ES-I3 (cell line): Measurements from ENCODE around the gene TUBB2A.
"Not testable (repeated sequence)": the region's sequence is repeated elsewhere in the genome, so short reads cannot be mapped to it uniquely, and the experiment has no call there.

Experiments
- H3K36me3 ChIP-seq: 2 replicates; pipeline ENCODE4 v1.6.1; 2013; ENCODE audit warnings: mild to moderate bottlenecking, low read length, control low read depth, moderate library complexity; ENCODE audit not compliant: insufficient read depth
- H3K4me1 ChIP-seq: 2 replicates; pipeline ENCODE4 v1.6.1; 2013; ENCODE audit warnings: mild to moderate bottlenecking, control low read depth, low read length; ENCODE audit not compliant: insufficient read depth
- H3K9ac ChIP-seq: 2 replicates; pipeline ENCODE4 v1.6.1; 2013; ENCODE audit warnings: low read depth, mild to moderate bottlenecking, low read length, moderate library complexity
- H3K9me3 ChIP-seq: 2 replicates; pipeline ENCODE4 v1.6.1; 2013; ENCODE audit warnings: mild to moderate bottlenecking, low read length, moderate library complexity; ENCODE audit not compliant: control insufficient read depth, insufficient read depth

Gene TUBB2A

GRCh38 chr6:3157131-3157933 is at the start of gene TUBB2A:
Gene TUBB2A, minus strand, starts transcription at chr6:3157544. Its CDS starts 81 bp downstream, at chr6:3157463.
- peak within 1 kb of the TSS; percentile 69 for H3K9ac ChIP-seq
- H3K36me3 ChIP-seq: peaks cover 17% of the 10 kb centered on the region
- H3K4me1 ChIP-seq: peaks cover 10% of the 10 kb centered on the region; the same call in 1 of the 2 replicates
- no peaks in the 10 kb centered on the region for H3K9me3 ChIP-seq

GRCh38 chr6:3206339-3207015 is 49.1 kb upstream of the TUBB2A start:
- no peak overlapping the region for H3K9ac ChIP-seq
- H3K4me1 ChIP-seq: peaks cover 19% of the 10 kb centered on the region
- no peaks in the 10 kb centered on the region for H3K9me3 ChIP-seq
- H3K36me3 ChIP-seq: no peaks in the 10 kb centered on the region

- Histone ChIP-seq H3K4me1 (peaks cover 19% of the 10 kb centered on the region), H3K9me3 (no peaks in the 10 kb centered on the region), H3K9ac (no peak overlapping the region), H3K36me3 (no peaks in the 10 kb centered on the region)
Observed at GRCh38 chr6:3205913-3206312, 48.6 kb upstream of the TUBB2A start.

- peaks cover 19% of the 10 kb centered on the region for H3K4me1 ChIP-seq
- no peaks in the 10 kb centered on the region for H3K36me3 ChIP-seq
- H3K9me3 ChIP-seq: no peaks in the 10 kb centered on the region
- H3K9ac ChIP-seq: no peak overlapping the region
Observed at GRCh38 chr6:3204921-3205320, 47.6 kb upstream of the TUBB2A start.

GRCh38 chr6:3202999-3203696 is 45.8 kb upstream of the TUBB2A start:
- Histone ChIP-seq H3K4me1 (peaks cover 5% of the 10 kb centered on the region), H3K36me3 (no peaks in the 10 kb centered on the region), H3K9ac (no peak overlapping the region), H3K9me3 (no peaks in the 10 kb centered on the region)

- Histone ChIP-seq H3K36me3 (no peaks in the 10 kb centered on the region), H3K9ac (no peak overlapping the region), H3K4me1 (peaks cover under 1% of the 10 kb centered on the region; the same call in 1 of the 2 replicates), H3K9me3 (no peaks in the 10 kb centered on the region)
Observed at GRCh38 chr6:3201388-3201787, 44.0 kb upstream of the TUBB2A start.

- H3K4me1 ChIP-seq: peaks cover 7% of the 10 kb centered on the region
- no peak overlapping the region for H3K9ac ChIP-seq
- H3K9me3 ChIP-seq: no peaks in the 10 kb centered on the region
- H3K36me3 ChIP-seq: no peaks in the 10 kb centered on the region
Observed at GRCh38 chr6:3200682-3201081, 43.3 kb upstream of the TUBB2A start.

- H3K9ac ChIP-seq: no peak overlapping the region
- no peaks in the 10 kb centered on the region for H3K36me3 ChIP-seq
- no peaks in the 10 kb centered on the region for H3K9me3 ChIP-seq
- H3K4me1 ChIP-seq: peaks cover 20% of the 10 kb centered on the region
Observed at GRCh38 chr6:3199382-3199781, 42.0 kb upstream of the TUBB2A start.

GRCh38 chr6:3197734-3198133 is 40.4 kb upstream of the TUBB2A start:
- peaks cover 33% of the 10 kb centered on the region for H3K4me1 ChIP-seq
- not testable (repeated sequence) for H3K9me3 ChIP-seq, H3K9ac ChIP-seq, H3K36me3 ChIP-seq

- Histone ChIP-seq H3K9ac (no peak overlapping the region), H3K36me3 (no peaks in the 10 kb centered on the region), H3K4me1 (peaks cover 33% of the 10 kb centered on the region), H3K9me3 (no peaks in the 10 kb centered on the region)
Observed at GRCh38 chr6:3196770-3197169, 39.4 kb upstream of the TUBB2A start.

- H3K9me3 ChIP-seq: no peaks in the 10 kb centered on the region
- no peaks in the 10 kb centered on the region for H3K36me3 ChIP-seq
- H3K9ac ChIP-seq: no peak overlapping the region; the same call in 1 of the 2 replicates
- peaks cover 33% of the 10 kb centered on the region for H3K4me1 ChIP-seq
Observed at GRCh38 chr6:3195695-3196497, 38.6 kb upstream of the TUBB2A start.

- no peaks in the 10 kb centered on the region for H3K9me3 ChIP-seq
- no peak overlapping the region; the same call in 1 of the 2 replicates for H3K9ac ChIP-seq
- no peaks in the 10 kb centered on the region for H3K36me3 ChIP-seq
- peaks cover 33% of the 10 kb centered on the region for H3K4me1 ChIP-seq
Observed at GRCh38 chr6:3195420-3195694, 38.0 kb upstream of the TUBB2A start.

- peak overlapping the region; percentile 22; the same call in 1 of the 2 replicates for H3K9ac ChIP-seq
- H3K36me3 ChIP-seq: no peaks in the 10 kb centered on the region
- H3K9me3 ChIP-seq: no peaks in the 10 kb centered on the region
- H3K4me1 ChIP-seq: peaks cover 33% of the 10 kb centered on the region
Observed at GRCh38 chr6:3194535-3195419, 37.4 kb upstream of the TUBB2A start.
